PC-3 (cell line): ENCODE results near the gene ZFHX2. TPM values are rescaled to one million over a fixed set of nuclear protein-coding genes. Genes with fewer than 3 reads are reported as not detected.

Experiments used
- ATAC-seq: fragments of 200-7000 bp; cut with Tn5 transposase; 2 replicates; pipeline ENCODE4 v1.9.1; 2020; ENCODE audit warnings: mild to moderate bottlenecking, moderate library complexity
- BruUV-seq: library from RNA; stranded (reverse); fragments of 400-500 nt; replicated peaks from 2 replicates; lab custom pipeline; 2021; lab: Mats Ljungman, UMichigan
- CTCF ChIA-PET: fragments of 300-600 bp; sonication (Branson Sonifier 250); formaldehyde crosslinking; loops from one replicate; lab custom pipeline; 2022; ENCODE audit warnings: antibody characterized with exemption; lab: Charles Lee
- POLR2A ChIA-PET: fragments of 300-600 bp; sonication (Branson Sonifier 250); formaldehyde crosslinking; loops from one replicate; lab custom pipeline; 2022; ENCODE audit warnings: antibody characterized with exemption; ENCODE audit not compliant: unreplicated experiment; lab: Charles Lee
- DNase-seq: peaks from one replicate; pipeline ENCODE4 v3.0.0-alpha.2; 2015
- H2AFZ ChIP-seq: fragments of 300-600 bp; sonication (generic); 2 replicates; pipeline ENCODE4 v1.6.0; 2016; ENCODE audit warnings: antibody characterized with exemption, low read length
- H3F3A ChIP-seq: fragments of 300-600 bp; sonication (generic); one replicate; pipeline ENCODE4 v1.6.0; 2017; ENCODE audit warnings: antibody characterized with exemption, low read length, control low read depth, mild to moderate bottlenecking; ENCODE audit not compliant: unreplicated experiment
- H3K27ac ChIP-seq: fragments of 300-600 bp; sonication (generic); 2 replicates; pipeline ENCODE4 v1.5.1; 2016; ENCODE audit warnings: mild to moderate bottlenecking, low read length
- H3K27me3 ChIP-seq: fragments of 300-600 bp; sonication (generic); 2 replicates; pipeline ENCODE4 v1.6.1; 2016; ENCODE audit warnings: low read length, mixed read lengths
- H3K36me3 ChIP-seq: fragments of 300-600 bp; sonication (generic); 2 replicates; pipeline ENCODE4 v1.6.1; 2016; ENCODE audit warnings: low read depth, mixed run types, low read length, mixed read lengths
- H3K4me1 ChIP-seq: fragments of 300-600 bp; sonication (generic); 2 replicates; pipeline ENCODE4 v1.5.1; 2016; ENCODE audit warnings: low read length; ENCODE audit not compliant: insufficient read depth
- H3K4me2 ChIP-seq: fragments of 300-600 bp; sonication (generic); 2 replicates; pipeline ENCODE4 v1.6.0; 2016; ENCODE audit warnings: low read length
- H3K4me3 ChIP-seq: fragments of 300-600 bp; sonication (generic); 2 replicates; pipeline ENCODE4 v1.5.1; 2016; ENCODE audit warnings: mild to moderate bottlenecking, low read length, mixed read lengths
- H3K79me2 ChIP-seq: fragments of 300-600 bp; sonication (generic); 2 replicates; pipeline ENCODE4 v1.6.1; 2017; ENCODE audit warnings: low read length, mixed read lengths
- H3K9ac ChIP-seq: fragments of 300-600 bp; sonication (generic); 2 replicates; pipeline ENCODE4 v1.6.0; 2016; ENCODE audit warnings: mild to moderate bottlenecking, low read length
- H3K9me2 ChIP-seq: fragments of 300-600 bp; sonication (generic); replicated peaks from 2 replicates; pipeline ENCODE4 v1.6.1; 2016; ENCODE audit warnings: mixed run types, low read length, mixed read lengths
- H3K9me3 ChIP-seq: fragments of 300-600 bp; sonication (generic); 2 replicates; pipeline ENCODE4 v1.6.1; 2016; ENCODE audit warnings: low read length, mixed read lengths
- H4K20me1 ChIP-seq: fragments of 300-600 bp; sonication (generic); 2 replicates; pipeline ENCODE4 v1.6.1; 2016; ENCODE audit warnings: low read length, mixed read lengths
- EZH2 ChIP-seq: fragments of 300-600 bp; sonication (generic); IDR thresholded peaks from one replicate; pipeline ENCODE4 v1.6.1; 2017; ENCODE audit warnings: antibody characterized with exemption, mild to moderate bottlenecking, low read length; ENCODE audit not compliant: unreplicated experiment
- EZH2phosphoT487 ChIP-seq: fragments of 300-600 bp; sonication (generic); IDR thresholded peaks from 2 replicates; pipeline ENCODE4 v1.6.1; 2018; ENCODE audit warnings: mild to moderate bottlenecking, antibody characterized with exemption, low read length, borderline replicate concordance
- intact Hi-C: fragments of 100-400 bp; cut with micrococcal nuclease; formaldehyde crosslinking; loops from 2 replicates; pipeline ENCODE4 v1.9.0; 2023
- total RNA-seq: library from RNA; depleted of rRNA; stranded (reverse); fragments of >200 nt; gene quantifications from 2 replicates; pipeline ENCODE4 v1.2.3, GENCODE V29; 2014
- TF ChIP-seq, protein P1 (sequence below): fragments of 300-600 bp; sonication (generic); conservative IDR thresholded peaks from 2 replicates; pipeline ENCODE4 v1.5.1; 2017; ENCODE audit warnings: antibody characterized with exemption, low read depth, mild to moderate bottlenecking, low read length

Gene ZFHX2
- total RNA-seq, 1 experiment from 2014 or later = 0.55 TPM

DNA sequence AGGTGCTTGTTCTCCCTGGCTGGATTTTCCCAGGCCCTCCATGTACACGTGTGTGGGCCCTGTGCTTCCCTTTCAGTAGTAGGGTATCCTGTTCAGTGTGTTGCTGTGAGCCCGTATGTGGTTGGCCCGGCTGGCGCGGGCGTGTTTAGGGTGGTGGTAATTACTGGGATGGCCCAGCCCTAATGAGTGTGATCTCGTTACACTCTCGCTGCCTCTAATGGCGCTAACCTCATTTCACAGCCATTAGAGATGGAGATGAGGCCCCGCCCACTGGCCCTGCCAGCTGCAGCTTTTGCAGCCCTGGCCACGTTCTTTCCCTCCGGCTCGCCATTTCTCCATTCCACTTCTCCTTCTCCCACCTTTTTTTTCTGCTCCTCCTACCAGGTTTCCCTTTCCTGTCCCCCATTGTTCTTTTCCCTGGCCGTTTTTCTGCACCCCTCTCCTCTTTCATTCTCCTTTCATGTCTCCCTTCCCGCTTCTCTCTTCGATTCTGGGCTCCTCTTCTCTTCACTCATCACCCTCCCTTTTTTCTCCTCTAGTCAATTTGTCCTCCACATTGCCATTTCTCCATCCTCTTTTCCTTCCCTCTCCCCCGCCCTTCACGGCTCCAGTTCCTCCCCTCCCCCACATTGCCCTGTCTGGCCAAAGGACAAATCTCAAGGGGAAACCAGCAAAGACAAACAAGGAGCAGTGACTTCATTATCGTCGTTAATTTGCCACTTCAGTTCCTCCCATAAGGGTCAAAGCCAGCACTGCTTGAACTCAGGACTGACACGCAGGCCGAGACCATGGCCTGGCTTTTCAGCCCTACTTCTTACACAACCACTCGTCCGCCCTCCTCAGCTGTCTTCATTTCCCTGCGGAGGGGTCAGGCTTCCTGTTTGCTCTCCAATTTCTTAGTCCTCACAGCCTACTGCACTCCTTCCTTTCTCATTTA lies 6.8 kb downstream of the ZFHX2 start:
- H3K9ac ChIP-seq = no peak overlapping the region
- H3K4me2 ChIP-seq = no peak overlapping the region
- ChIA-PET CTCF (no interaction called here), POLR2A (no interaction called here)
- H3K9me2 ChIP-seq = no peaks in the 10 kb centered on the region
- H3K79me2 ChIP-seq = no peaks in the 10 kb centered on the region
- H3F3A ChIP-seq = no peaks in the 10 kb centered on the region
- H3K9me3 ChIP-seq = no peaks in the 10 kb centered on the region
- TF ChIP-seq EZH2phosphoT487 (no peak), EZH2 (no peak)
- TF ChIP-seq, protein P1, sequence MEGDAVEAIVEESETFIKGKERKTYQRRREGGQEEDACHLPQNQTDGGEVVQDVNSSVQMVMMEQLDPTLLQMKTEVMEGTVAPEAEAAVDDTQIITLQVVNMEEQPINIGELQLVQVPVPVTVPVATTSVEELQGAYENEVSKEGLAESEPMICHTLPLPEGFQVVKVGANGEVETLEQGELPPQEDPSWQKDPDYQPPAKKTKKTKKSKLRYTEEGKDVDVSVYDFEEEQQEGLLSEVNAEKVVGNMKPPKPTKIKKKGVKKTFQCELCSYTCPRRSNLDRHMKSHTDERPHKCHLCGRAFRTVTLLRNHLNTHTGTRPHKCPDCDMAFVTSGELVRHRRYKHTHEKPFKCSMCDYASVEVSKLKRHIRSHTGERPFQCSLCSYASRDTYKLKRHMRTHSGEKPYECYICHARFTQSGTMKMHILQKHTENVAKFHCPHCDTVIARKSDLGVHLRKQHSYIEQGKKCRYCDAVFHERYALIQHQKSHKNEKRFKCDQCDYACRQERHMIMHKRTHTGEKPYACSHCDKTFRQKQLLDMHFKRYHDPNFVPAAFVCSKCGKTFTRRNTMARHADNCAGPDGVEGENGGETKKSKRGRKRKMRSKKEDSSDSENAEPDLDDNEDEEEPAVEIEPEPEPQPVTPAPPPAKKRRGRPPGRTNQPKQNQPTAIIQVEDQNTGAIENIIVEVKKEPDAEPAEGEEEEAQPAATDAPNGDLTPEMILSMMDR = no peak
- no peak overlapping the region for H2AFZ ChIP-seq
- H4K20me1 ChIP-seq = no peaks in the 10 kb centered on the region
- H3K36me3 ChIP-seq = no peaks in the 10 kb centered on the region; the same call in 1 of the 2 replicates
- ATAC-seq (no peak), DNase-seq (no peak)
- no TSS peak for BruUV-seq
- H3K27ac ChIP-seq = no peak overlapping the region
- intact Hi-C loops = no loop called here
- no peaks in the 10 kb centered on the region for H3K27me3 ChIP-seq
- H3K4me1 ChIP-seq = no peaks in the 10 kb centered on the region
- H3K4me3 ChIP-seq = no peak overlapping the region

DNA sequence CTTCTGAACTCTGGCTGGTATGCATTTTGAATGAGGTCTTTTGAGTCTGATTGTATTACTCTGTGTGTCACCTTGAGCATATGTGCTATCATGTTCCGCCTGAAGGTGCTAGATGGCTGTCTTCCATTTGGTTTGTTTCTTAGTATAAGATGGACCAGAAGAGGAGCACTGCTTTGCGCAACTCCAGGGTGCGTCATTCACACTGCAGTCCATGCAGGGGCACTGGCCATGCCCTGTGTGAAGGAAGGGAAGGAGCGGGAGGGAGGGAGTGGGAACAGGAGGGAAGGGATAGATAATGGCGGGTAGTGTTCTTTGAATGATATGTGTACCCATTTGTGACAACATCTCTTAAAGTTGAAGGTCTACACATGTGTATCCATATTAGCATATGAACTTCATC lies 8.2 kb downstream of the ZFHX2 start:
- no peak for DNase-seq
- H3K36me3 ChIP-seq = no peaks in the 10 kb centered on the region; the same call in 1 of the 2 replicates
- no peaks in the 10 kb centered on the region for H3K27me3 ChIP-seq
- no peaks in the 10 kb centered on the region for H3F3A ChIP-seq
- no peaks in the 10 kb centered on the region for H3K9me2 ChIP-seq
- no peaks in the 10 kb centered on the region for H3K9me3 ChIP-seq
- no peak overlapping the region for H3K27ac ChIP-seq
- H2AFZ ChIP-seq = no peak overlapping the region
- POLR2A ChIA-PET = no interaction called here
- TF ChIP-seq, protein P1 = no peak
- TF ChIP-seq EZH2 = no peak
- TF ChIP-seq EZH2phosphoT487 = no peak
- no peak for ATAC-seq
- CTCF ChIA-PET = no interaction called here
- no peaks in the 10 kb centered on the region for H4K20me1 ChIP-seq
- no peak overlapping the region for H3K4me3 ChIP-seq
- H3K4me2 ChIP-seq = no peak overlapping the region
- no peaks in the 10 kb centered on the region for H3K79me2 ChIP-seq
- intact Hi-C loops = no loop called here
- H3K9ac ChIP-seq = no peak overlapping the region
- BruUV-seq = no TSS peak
- no peaks in the 10 kb centered on the region for H3K4me1 ChIP-seq

DNA sequence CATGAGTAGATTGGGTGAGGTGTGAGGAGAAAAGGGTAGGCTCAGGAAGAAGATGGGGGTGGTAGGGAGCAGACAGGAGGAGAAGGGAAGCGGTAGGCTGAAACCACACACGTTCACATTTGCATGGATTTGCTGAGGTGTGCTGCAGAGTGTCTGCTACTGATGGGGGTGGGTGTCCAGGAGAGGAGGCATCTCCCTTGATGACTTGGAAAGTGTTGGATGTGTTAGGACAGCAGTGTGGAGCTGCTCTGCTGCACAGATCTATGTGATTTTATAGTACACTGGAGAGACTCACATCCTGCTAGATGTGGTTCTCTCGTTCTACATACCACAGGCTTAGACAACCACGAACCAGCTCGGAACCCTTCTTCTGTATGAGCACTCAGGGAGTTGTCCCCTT lies 9.3 kb downstream of the ZFHX2 start:
- H3K4me3 ChIP-seq = no peak overlapping the region
- H3K79me2 ChIP-seq = no peaks in the 10 kb centered on the region
- no peaks in the 10 kb centered on the region for H3F3A ChIP-seq
- POLR2A ChIA-PET = interaction anchor here (0.7 kb wide), 1 partner anchor 374 kb away, joined by 4 read pairs; no protein-coding TSS in a partner anchor
- TF ChIP-seq, protein P1 = no peak
- no peak for TF ChIP-seq EZH2
- no peak for TF ChIP-seq EZH2phosphoT487
- H3K36me3 ChIP-seq = no peaks in the 10 kb centered on the region; the same call in 1 of the 2 replicates
- H3K27me3 ChIP-seq = no peaks in the 10 kb centered on the region
- H3K9me3 ChIP-seq = no peaks in the 10 kb centered on the region
- H3K9ac ChIP-seq = no peak overlapping the region
- no peak overlapping the region for H2AFZ ChIP-seq
- H3K9me2 ChIP-seq = no peaks in the 10 kb centered on the region
- CTCF ChIA-PET = no interaction called here
- intact Hi-C loops = no loop called here
- no peak overlapping the region for H3K4me2 ChIP-seq
- H3K27ac ChIP-seq = no peak overlapping the region
- DNase-seq (no peak), ATAC-seq (no peak)
- H4K20me1 ChIP-seq = no peaks in the 10 kb centered on the region
- H3K4me1 ChIP-seq = no peaks in the 10 kb centered on the region
- BruUV-seq = no TSS peak
